ENCODE data around the gene CMPK1. TPM values are rescaled to one million over a fixed set of nuclear protein-coding genes. Genes with fewer than 3 reads are reported as not detected.
"Not testable (repeated sequence)": the region's sequence is repeated elsewhere in the genome, so short reads cannot be mapped to it uniquely, and the experiment has no call there.

The CMPK1 gene
- total and polyA plus RNA-seq, 2 donors (not counting 1 experiment from before 2014, with no cell fraction given) = 65.1 to 87.4 TPM

GRCh38 chr1:47313915-47314664 lies 19.5 kb upstream of the CMPK1 start, which contains the start of gene STIL:
Gene STIL (minus strand): TSS chr1:47314147. CDS start chr1:47310319, 3,828 bp downstream.
- no peaks in the 10 kb centered on the region for H3K27me3 ChIP-seq (ENCODE audit: control insufficient read depth, insufficient read depth, low read length)
- peak within 1 kb of the TSS; percentile 82 for H3K4me2 ChIP-seq (ENCODE audit: extremely low read depth, insufficient read depth, low read length)
- TF ChIP-seq EZH2 (IDR thresholded peaks at IDR 0.05; ENCODE audit: low read length, missing control alignments) (no peak), CTCF (conservative IDR thresholded peaks at IDR 0.05 in 1 of 2, IDR thresholded peaks at IDR 0.05 in 1 of 2; ENCODE audit: low read depth in 1 of 2, low read length in 2 of 2) (peak in 1 of 2 donors; percentile 4)
- H3K9ac ChIP-seq (ENCODE audit: insufficient read depth, low read length) = peak within 1 kb of the TSS; percentile 59
- H3K9me3 ChIP-seq (ENCODE audit: control insufficient read depth, insufficient read depth, low read depth, low read length) = no peaks in the 10 kb centered on the region
- no peaks in the 10 kb centered on the region for H3K36me3 ChIP-seq (ENCODE audit: control insufficient read depth, insufficient read depth, low read length)
- H3K4me3 ChIP-seq (replicated peaks in 1 of 4; ENCODE audit: control extremely low read depth in 1 of 4, insufficient read depth in 1 of 4, low read depth in 3 of 4, low read length in 4 of 4) = peak within 1 kb of the TSS; percentile 70 to 99 (median 81)
- H3K27ac ChIP-seq (ENCODE audit: insufficient read depth, low read length) = peak within 1 kb of the TSS; percentile 89
- H3K4me1 ChIP-seq (ENCODE audit: control insufficient read depth, extremely low read depth, insufficient read depth, low read length) = peaks cover 4% of the 10 kb centered on the region
- H2AFZ ChIP-seq (ENCODE audit: low read length) = peak within 1 kb of the TSS; percentile 73
- H3K79me2 ChIP-seq (ENCODE audit: control insufficient read depth, insufficient read depth, low read length) = peaks cover 39% of the 10 kb centered on the region
- DNase-seq (ENCODE audit: low read depth in 2 of 2) = peak; percentile 99 to 100
- no peaks in the 10 kb centered on the region for H4K20me1 ChIP-seq (ENCODE audit: control insufficient read depth, extremely low read depth, insufficient read depth, low read length)

DNA sequence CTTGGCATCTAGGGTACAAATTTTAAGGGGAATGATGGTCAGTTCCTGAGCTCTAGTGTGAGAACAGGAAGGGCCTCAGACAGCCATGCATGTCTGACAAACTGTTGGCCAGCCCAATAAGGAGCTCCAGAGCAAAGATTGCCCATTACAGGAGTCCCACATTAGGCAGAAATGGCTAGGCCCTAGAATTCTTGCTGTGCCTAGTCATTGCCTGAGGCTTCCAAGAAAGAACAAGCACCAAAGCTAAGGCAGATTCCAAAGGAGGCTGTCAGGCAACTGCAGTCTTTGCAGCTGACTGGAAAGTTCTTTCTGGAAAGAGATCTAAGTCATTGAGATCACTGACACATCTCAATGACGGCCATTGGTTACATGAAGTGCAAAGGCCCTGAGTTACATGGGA lies 15.7 kb upstream of the CMPK1 start:
- no peak overlapping the region for H3K4me2 ChIP-seq (ENCODE audit: extremely low read depth, insufficient read depth, low read length)
- no peaks in the 10 kb centered on the region for H4K20me1 ChIP-seq (ENCODE audit: control insufficient read depth, extremely low read depth, insufficient read depth, low read length)
- peak overlapping the region; percentile 70 for H2AFZ ChIP-seq (ENCODE audit: low read length)
- no peak overlapping the region for H3K4me3 ChIP-seq (replicated peaks in 1 of 4; ENCODE audit: control extremely low read depth in 1 of 4, insufficient read depth in 1 of 4, low read depth in 3 of 4, low read length in 4 of 4)
- no peaks in the 10 kb centered on the region for H3K27me3 ChIP-seq (ENCODE audit: control insufficient read depth, insufficient read depth, low read length)
- H3K4me1 ChIP-seq (ENCODE audit: control insufficient read depth, extremely low read depth, insufficient read depth, low read length) = no peaks in the 10 kb centered on the region
- peaks cover 4% of the 10 kb centered on the region for H3K79me2 ChIP-seq (ENCODE audit: control insufficient read depth, insufficient read depth, low read length)
- peak overlapping the region; percentile 70 for H3K27ac ChIP-seq (ENCODE audit: insufficient read depth, low read length)
- TF ChIP-seq CTCF (conservative IDR thresholded peaks at IDR 0.05 in 1 of 2, IDR thresholded peaks at IDR 0.05 in 1 of 2; ENCODE audit: low read depth in 1 of 2, low read length in 2 of 2) (no peak), EZH2 (IDR thresholded peaks at IDR 0.05; ENCODE audit: low read length, missing control alignments) (no peak)
- H3K9me3 ChIP-seq (ENCODE audit: control insufficient read depth, insufficient read depth, low read depth, low read length) = no peaks in the 10 kb centered on the region
- peak; percentile 5 to 93 for DNase-seq (ENCODE audit: low read depth in 2 of 2)
- no peaks in the 10 kb centered on the region for H3K36me3 ChIP-seq (ENCODE audit: control insufficient read depth, insufficient read depth, low read length)
- no peak overlapping the region for H3K9ac ChIP-seq (ENCODE audit: insufficient read depth, low read length)

GRCh38 chr1:47319968-47320367 lies 13.6 kb upstream of the CMPK1 start:
- not testable (repeated sequence) for H3K4me3 ChIP-seq (replicated peaks in 1 of 4; ENCODE audit: control extremely low read depth in 1 of 4, insufficient read depth in 1 of 4, low read depth in 3 of 4, low read length in 4 of 4); H2AFZ ChIP-seq (ENCODE audit: low read length); H3K36me3 ChIP-seq (ENCODE audit: control insufficient read depth, insufficient read depth, low read length); DNase-seq (ENCODE audit: low read depth in 2 of 2); H3K9me3 ChIP-seq (ENCODE audit: control insufficient read depth, insufficient read depth, low read depth, low read length); H3K4me1 ChIP-seq (ENCODE audit: control insufficient read depth, extremely low read depth, insufficient read depth, low read length); H3K9ac ChIP-seq (ENCODE audit: insufficient read depth, low read length); H4K20me1 ChIP-seq (ENCODE audit: control insufficient read depth, extremely low read depth, insufficient read depth, low read length); H3K27me3 ChIP-seq (ENCODE audit: control insufficient read depth, insufficient read depth, low read length); H3K79me2 ChIP-seq (ENCODE audit: control insufficient read depth, insufficient read depth, low read length); H3K4me2 ChIP-seq (ENCODE audit: extremely low read depth, insufficient read depth, low read length); H3K27ac ChIP-seq (ENCODE audit: insufficient read depth, low read length)
